CD4-positive, alpha-beta T cell treated with Interleukin-15 for 1 hour (primary cell): Measurements from ENCODE around the gene PRKN.

Experiments used
- DNase-seq: peaks from one replicate; pipeline ENCODE4 v3.0.0-alpha.2; 2020

PRKN gene

GRCh38 chr6:162165479-162165878 is 562.1 kb downstream of the PRKN start:
- no peak for DNase-seq

- DNase-seq, result no peak
Measured at GRCh38 chr6:162157167-162157870, 570.2 kb downstream of the PRKN start.

GRCh38 chr6:162156146-162156545 is 571.4 kb downstream of the PRKN start:
- DNase-seq, result no peak

GRCh38 chr6:162154930-162155329 is 572.6 kb downstream of the PRKN start:
- DNase-seq, result no peak

- DNase-seq, result no peak
Measured at GRCh38 chr6:162154001-162154400, 573.6 kb downstream of the PRKN start.

- DNase-seq, result no peak
Measured at GRCh38 chr6:162153120-162153519, 574.4 kb downstream of the PRKN start.

GRCh38 chr6:162151021-162151665 is 576.4 kb downstream of the PRKN start:
- no peak for DNase-seq

GRCh38 chr6:162150295-162150694 is 577.3 kb downstream of the PRKN start:
- DNase-seq, result no peak

GRCh38 chr6:162149786-162150185 is 577.8 kb downstream of the PRKN start:
- DNase-seq, result no peak

GRCh38 chr6:162147805-162148204 is 579.8 kb downstream of the PRKN start:
- no peak for DNase-seq

GRCh38 chr6:162147281-162147680 is 580.3 kb downstream of the PRKN start:
- DNase-seq, result no peak

GRCh38 chr6:162140251-162140852 is 587.2 kb downstream of the PRKN start:
- DNase-seq, result no peak

GRCh38 chr6:162125659-162126058 is 601.9 kb downstream of the PRKN start:
- no peak for DNase-seq

- DNase-seq, result no peak
Measured at GRCh38 chr6:162124710-162125435, 602.7 kb downstream of the PRKN start.

- no peak for DNase-seq
Measured at GRCh38 chr6:162123797-162124196, 603.8 kb downstream of the PRKN start.

- DNase-seq, result peak; percentile 23
Measured at GRCh38 chr6:162119341-162119740, 608.2 kb downstream of the PRKN start.

GRCh38 chr6:162118706-162119105 is 608.9 kb downstream of the PRKN start:
- no peak for DNase-seq

- no peak for DNase-seq
Measured at GRCh38 chr6:162116902-162117525, 610.6 kb downstream of the PRKN start.

GRCh38 chr6:162109480-162110050 is 618.0 kb downstream of the PRKN start:
- DNase-seq, result no peak

GRCh38 chr6:162108041-162108440 is 619.5 kb downstream of the PRKN start:
- DNase-seq, result no peak

GRCh38 chr6:162100096-162100495 is 627.5 kb downstream of the PRKN start:
- DNase-seq, result no peak

- DNase-seq, result peak; percentile 53
Measured at GRCh38 chr6:162099685-162100084, 627.9 kb downstream of the PRKN start.
